ENCODE measurements around the gene CEP55. TPM values are rescaled to one million over a fixed set of nuclear protein-coding genes. Genes with fewer than 3 reads are reported as not detected.
A peak's percentile ranks its signal among the peaks of the same experiment; 100 is the strongest.
"Not testable (repeated sequence)": the region's sequence is repeated elsewhere in the genome, so short reads cannot be mapped to it uniquely, and the experiment has no call there.

The CEP55 gene
- total RNA-seq, 1 experiment from 2014 or later: 49.4 TPM

DNA sequence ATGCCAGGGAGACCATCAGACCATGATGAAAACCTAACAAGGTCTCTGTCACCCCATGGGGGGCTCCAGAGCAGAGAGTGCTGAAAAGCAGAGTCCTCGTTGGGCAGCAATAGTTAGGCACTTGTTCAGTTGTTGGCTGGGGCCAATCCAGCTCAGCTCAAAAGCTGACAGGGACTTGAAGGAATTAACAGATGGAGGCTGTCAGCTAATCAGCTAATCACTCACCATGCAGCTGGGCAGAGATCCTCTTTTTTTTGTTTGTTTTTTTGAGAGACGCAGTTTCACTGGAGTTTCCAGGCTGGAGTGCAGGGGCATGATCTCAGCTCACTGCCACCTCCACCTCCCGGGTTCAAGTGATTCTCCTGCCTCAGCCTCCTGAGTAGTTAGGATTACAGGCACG, 18.1 kb downstream of the CEP55 start:
- Histone ChIP-seq H3K9me3 (replicated peaks) (no peaks in the 10 kb centered on the region), H3K4me3 (no peak overlapping the region), H3K27ac (no peak overlapping the region), H3K36me3 (peaks cover 51% of the 10 kb centered on the region), H3K4me1 (no peaks in the 10 kb centered on the region), H3K27me3 (no peaks in the 10 kb centered on the region)
- DNase-seq: no peak

DNA sequence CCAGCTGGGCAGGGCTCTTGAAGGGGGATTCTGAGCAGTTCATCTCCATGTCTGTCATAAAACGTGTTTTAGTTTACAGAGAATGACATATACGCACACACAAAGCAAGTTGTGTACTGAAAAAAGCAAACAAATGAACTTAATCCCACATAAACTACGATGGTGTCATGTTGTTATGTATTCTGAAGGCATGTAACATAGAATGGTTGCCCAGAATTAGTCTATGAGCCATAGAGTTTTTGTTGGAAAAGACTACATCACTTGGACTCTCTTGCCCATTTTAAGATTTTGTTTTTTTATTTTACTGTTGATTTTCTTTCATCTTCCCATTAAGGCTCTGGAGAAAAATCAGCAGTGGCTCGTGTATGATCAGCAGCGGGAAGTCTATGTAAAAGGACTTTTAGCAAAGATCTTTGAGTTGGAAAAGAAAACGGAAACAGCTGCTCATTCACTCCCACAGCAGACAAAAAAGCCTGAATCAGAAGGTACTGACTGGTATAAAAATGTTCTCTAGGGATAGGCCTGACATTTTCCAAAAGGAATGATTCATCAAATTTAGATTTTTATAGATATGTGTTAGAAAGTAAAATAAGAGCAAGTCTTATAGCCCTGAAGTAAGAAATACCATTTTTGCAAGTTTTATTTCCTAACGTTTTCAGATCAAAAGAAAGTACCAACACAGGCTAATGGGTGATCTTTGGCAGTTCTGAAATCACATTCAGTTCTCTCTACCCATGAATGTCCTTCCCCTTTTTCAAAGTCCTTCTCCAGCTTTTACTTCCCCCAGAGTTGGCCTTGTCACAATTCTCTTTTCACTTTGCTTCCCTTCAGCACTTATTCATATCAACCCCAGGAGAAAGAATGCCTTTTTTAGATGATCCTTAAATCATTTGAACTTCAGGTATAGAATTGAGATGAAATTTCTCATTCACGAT, 18.9 kb downstream of the CEP55 start:
- Histone ChIP-seq H3K27ac (no peak overlapping the region), H3K36me3 (peaks cover 57% of the 10 kb centered on the region), H3K27me3 (no peaks in the 10 kb centered on the region), H3K4me1 (no peaks in the 10 kb centered on the region), H3K4me3 (no peak overlapping the region), H3K9me3 (replicated peaks) (no peaks in the 10 kb centered on the region)
- DNase-seq: no peak

DNA sequence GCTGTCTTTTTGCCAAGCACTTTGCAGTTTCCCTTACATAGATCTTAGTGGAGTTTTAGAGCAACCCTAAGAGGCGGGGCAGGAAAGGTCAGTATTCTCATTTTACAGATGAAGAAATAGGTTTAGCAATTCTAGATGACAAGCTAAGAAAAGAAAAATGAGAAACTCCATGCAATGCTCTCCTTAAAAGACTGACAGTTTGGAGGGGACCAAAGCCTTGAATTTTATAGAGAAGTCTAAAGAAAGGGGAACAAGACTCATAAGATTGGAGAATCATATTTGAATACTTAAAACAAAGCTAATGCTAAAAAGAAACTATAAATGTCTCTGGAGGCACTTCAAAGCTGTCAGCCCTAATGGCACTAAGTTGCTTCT, 19.6 kb downstream of the CEP55 start:
- Histone ChIP-seq H3K4me1 (no peaks in the 10 kb centered on the region), H3K9me3 (replicated peaks) (no peaks in the 10 kb centered on the region), H3K27ac (no peak overlapping the region), H3K27me3 (no peaks in the 10 kb centered on the region), H3K36me3 (peaks cover 64% of the 10 kb centered on the region), H3K4me3 (no peak overlapping the region)
- DNase-seq: no peak

DNA sequence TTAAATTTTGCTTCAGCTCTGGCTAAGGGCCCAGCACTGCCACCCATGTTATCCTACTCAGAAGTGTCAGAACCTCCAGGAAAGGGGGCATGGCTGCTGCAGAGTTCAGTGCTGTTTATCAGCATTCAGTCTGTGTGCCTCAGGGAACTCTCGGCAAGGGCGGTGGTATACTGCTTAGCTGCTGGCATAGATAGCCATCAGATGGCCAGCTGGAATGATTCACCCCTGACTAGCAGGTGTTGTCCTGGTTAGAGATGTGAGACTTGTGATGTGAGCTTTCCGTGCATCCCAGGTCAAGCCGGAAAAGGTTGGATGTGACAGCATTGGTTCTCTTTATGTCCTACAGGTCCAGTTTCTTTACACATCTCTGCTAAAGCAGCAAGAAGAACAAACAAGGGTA, 22.1 kb downstream of the CEP55 start:
- no peaks in the 10 kb centered on the region for H3K9me3 ChIP-seq (replicated peaks)
- no peaks in the 10 kb centered on the region for H3K4me1 ChIP-seq
- H3K4me3 ChIP-seq: no peak overlapping the region
- H3K36me3 ChIP-seq: peaks cover 75% of the 10 kb centered on the region
- H3K27ac ChIP-seq: no peak overlapping the region
- DNase-seq: no peak
- H3K27me3 ChIP-seq: no peaks in the 10 kb centered on the region

DNA sequence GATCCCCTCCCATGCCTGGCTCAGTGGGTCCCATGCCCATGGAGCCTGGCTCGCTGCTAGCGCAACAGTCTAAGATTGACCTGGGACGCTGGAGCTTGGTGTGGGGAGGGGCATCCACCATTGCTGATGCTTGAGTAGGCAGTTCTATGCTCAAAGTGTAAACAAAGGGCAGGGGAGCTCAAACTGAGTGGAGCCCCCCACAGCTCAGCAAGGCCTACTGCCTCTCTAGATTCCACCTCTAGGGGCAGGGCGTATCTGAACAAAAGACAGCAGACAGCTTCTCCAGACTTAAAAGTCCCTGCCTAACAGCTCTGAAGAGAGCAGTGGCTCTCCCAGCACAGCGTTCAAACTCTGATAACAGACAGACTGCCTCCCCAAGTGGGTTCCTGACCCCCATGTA, 38.9 kb downstream of the CEP55 start:
- DNase-seq: no peak
- Histone ChIP-seq H3K9me3 (replicated peaks) (no peaks in the 10 kb centered on the region), H3K27me3 (no peaks in the 10 kb centered on the region), H3K36me3 (no peaks in the 10 kb centered on the region), H3K4me3 (no peak overlapping the region), H3K4me1 (no peaks in the 10 kb centered on the region), H3K27ac (no peak overlapping the region)

DNA sequence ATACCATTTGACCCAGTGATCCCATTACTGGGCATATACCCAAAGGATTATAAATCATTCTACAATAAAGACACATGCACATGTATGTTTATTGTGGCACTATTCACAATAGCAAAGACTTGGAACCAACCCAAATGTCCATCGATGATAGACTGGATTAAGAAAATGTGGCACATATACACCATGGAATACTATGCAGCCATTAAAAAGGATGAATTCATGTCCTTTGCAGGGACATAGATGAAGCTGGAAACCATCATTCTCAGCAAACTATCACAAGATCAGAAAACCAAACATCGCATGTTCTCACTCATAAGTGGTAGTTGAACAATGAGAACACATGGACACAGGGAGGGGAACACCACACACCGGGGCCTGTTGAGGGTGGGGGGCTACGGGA, 44.5 kb downstream of the CEP55 start:
- not testable (repeated sequence) for H3K4me3 ChIP-seq; H3K36me3 ChIP-seq; H3K27ac ChIP-seq; H3K4me1 ChIP-seq; H3K27me3 ChIP-seq; H3K9me3 ChIP-seq (replicated peaks); DNase-seq

DNA sequence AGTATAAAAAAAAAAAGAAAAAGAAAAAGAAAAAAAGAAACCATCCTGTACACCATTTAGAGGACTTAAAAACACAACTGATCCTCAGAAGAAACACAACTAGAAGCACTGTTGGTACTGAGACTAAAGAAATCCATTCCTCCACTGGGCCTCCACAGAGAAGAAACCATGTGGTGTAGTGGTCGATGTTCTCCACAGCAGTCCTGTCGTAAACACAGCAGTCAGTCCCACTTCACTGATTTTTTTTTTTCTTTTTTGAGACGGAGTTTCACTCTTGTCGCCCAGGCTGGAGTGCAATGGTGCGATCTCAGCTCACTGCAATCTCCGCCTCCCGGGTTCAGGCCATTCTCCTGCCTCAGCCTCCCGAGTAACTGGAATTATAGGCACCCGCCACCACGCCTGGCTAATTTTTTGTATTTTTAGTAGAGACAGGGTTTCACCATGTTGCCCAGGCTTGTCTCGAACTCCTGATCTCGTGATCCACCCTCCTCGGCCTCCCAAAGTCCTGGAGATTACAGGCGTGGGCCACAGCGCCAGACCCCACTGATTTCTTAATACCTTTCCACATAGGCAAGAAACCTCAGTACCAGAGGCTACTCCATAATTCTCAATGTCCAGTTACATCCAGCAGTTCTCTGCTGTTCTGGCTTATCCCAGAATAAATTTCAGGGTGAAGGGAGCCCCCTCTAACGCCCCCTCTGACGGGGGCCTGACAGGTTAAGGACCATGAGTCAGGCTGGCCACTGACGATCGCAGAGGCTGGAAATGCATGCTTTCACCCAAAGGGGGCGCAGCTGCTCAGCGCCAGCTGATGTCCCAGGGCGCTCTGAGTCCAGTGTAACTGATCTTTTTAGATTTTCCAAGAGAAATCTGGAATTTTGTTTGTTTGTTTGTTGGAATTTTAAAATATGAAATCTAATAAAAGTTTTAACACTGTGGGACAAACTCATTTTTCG, 45.3 kb downstream of the CEP55 start:
- Histone ChIP-seq H3K4me1 (no peaks in the 10 kb centered on the region), H3K4me3 (peak overlapping the region; percentile 41), H3K27me3 (no peaks in the 10 kb centered on the region), H3K9me3 (replicated peaks) (no peaks in the 10 kb centered on the region), H3K27ac (peak overlapping the region; percentile 80), H3K36me3 (no peaks in the 10 kb centered on the region)
- DNase-seq: peak; percentile 65 to 86

DNA sequence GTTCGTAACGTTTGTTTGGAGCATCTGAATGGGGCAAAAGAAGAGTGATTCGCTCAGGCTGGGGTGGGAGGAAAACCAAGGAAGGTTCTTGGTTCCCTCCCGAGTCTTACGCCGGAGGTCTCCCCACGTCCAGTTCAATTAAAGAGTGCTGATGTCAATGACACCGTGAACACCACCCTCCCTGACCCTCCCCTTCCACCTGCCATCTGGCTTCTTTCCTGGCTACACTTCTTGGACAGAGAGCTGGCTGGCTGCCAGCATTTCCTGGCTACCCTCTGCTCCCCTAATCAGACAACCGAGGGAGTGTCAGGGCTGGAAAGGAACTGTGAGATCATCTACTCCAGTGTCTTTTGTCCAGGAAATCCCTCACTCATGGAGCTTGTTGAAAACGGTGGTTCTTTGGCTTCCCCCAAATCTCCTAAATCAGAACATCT, 46.0 kb downstream of the CEP55 start:
- no peaks in the 10 kb centered on the region for H3K9me3 ChIP-seq (replicated peaks)
- peak overlapping the region; percentile 41 for H3K4me3 ChIP-seq
- DNase-seq: peak; percentile 94 to 97
- no peaks in the 10 kb centered on the region for H3K36me3 ChIP-seq
- H3K4me1 ChIP-seq: no peaks in the 10 kb centered on the region
- peak overlapping the region; percentile 80 for H3K27ac ChIP-seq
- no peaks in the 10 kb centered on the region for H3K27me3 ChIP-seq

DNA sequence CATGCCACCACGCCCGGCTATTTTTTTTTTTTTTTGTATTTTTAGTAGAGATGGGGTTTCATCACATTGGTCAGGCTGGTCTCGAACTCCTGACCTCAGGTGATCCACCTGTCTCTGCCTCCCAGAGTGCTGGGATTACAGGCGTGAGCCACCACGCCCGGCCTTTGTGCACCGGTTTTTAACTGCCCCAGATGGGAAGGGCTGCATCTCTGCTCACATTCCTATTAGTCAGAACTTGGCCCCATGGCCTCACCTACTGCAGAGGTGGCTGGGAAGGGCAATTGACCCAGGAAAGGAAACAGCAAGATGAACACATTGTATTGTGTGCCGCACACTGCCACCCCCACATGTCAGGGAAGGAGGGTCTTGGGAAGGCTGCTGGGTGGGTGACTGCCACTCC, 50.6 kb downstream of the CEP55 start:
- not testable (repeated sequence) for H3K4me1 ChIP-seq; H3K4me3 ChIP-seq; H3K36me3 ChIP-seq; H3K27ac ChIP-seq; DNase-seq; H3K27me3 ChIP-seq; H3K9me3 ChIP-seq (replicated peaks)

DNA sequence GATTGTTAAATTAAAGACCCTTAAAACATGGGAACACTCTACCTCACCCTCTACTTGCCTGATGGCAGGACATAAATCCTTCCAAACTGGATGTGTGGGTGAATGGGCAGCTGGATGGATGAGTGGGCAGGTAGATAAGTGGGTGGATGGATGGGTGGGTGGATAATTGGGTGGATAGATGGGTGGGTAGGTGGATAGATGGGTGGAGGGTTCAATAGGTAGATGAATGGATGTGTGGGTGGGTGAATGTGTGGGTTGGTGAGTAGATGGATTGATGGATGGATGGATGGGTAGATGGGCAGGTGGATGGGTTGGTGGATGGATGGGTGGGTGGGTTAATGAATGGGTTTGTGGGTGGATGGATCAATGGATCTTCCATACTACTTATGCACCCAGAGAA, 51.1 kb downstream of the CEP55 start:
- Histone ChIP-seq H3K4me1 (no peaks in the 10 kb centered on the region), H3K4me3 (no peak overlapping the region), H3K9me3 (replicated peaks) (no peaks in the 10 kb centered on the region), H3K27ac (no peak overlapping the region), H3K36me3 (no peaks in the 10 kb centered on the region), H3K27me3 (no peaks in the 10 kb centered on the region)
- DNase-seq: no peak

DNA sequence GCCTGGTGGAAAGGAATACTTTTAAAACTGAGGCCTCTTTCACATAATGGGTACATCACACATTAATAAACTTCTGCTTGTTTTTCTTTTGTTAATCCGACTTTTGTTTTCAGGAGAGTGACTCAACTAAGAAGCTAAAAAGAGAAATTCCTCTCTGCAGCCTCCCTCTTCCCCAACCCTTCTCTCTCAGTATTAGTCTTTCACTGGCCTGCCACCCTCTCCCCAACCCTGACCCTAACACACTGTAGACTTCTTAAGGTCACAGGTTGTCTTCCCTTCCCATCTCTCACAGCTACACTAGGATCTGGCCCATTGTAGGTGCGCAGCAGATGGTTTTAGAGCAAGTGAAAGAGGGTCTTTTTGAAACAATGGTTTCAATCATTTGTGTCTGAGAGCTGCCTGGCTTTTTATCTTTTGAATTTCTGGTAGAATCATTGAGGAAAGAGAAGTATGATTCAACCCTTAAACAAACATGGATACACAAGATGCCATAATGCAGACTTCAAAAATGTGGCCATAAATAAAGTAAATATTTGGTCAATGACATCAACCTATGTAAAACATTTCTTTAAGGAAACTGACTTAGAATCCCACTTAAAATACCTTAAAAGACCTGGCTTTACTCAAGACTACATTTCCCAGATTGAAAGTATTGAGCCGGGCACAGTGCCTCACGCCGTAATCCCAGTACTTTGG, 52.1 kb downstream of the CEP55 start:
- H3K27me3 ChIP-seq: no peaks in the 10 kb centered on the region
- no peaks in the 10 kb centered on the region for H3K4me1 ChIP-seq
- H3K4me3 ChIP-seq: no peak overlapping the region
- no peaks in the 10 kb centered on the region for H3K9me3 ChIP-seq (replicated peaks)
- no peak for DNase-seq
- H3K27ac ChIP-seq: no peak overlapping the region
- no peaks in the 10 kb centered on the region for H3K36me3 ChIP-seq

DNA sequence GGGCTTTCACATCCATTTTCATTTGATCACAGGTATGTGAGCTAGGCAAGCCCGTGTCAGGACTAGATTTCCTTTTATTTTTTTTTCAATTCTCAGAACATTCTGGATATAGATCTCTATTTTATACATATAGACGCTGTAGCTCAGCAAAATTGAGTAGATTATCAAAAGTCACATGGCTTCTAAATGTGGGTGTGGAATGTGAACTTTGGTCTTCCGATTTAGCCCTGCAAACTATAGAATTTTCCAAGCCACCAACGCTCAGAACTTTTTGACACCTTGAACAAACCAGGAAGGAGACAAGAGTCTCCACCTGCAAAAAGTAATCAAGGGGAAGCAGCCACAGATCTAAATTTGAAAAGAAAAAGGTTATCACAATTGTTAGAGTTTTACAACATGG, 54.2 kb downstream of the CEP55 start:
- Histone ChIP-seq H3K4me3 (no peak overlapping the region), H3K4me1 (no peaks in the 10 kb centered on the region), H3K36me3 (no peaks in the 10 kb centered on the region), H3K27me3 (no peaks in the 10 kb centered on the region), H3K27ac (no peak overlapping the region), H3K9me3 (replicated peaks) (no peaks in the 10 kb centered on the region)
- DNase-seq: no peak

DNA sequence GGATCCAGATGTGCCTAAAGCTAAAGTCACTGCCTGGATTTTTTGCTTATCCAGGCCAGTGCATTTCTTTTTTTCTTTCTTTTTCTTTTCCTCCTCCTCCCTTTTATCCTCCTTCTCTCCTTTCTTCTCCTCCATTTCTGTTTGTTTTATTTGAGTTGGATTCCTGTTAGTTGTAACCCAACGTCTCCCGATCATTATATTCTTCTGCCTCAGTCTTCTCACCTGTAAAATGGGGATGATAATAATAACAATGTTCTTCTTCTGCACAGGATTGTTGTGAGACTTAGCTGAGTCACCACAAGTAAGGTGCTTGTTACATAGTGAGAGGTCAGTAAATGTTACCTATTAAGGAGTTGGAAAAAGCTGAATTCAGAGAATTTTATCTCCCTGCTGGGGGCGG, 56.4 kb downstream of the CEP55 start:
- H3K4me1 ChIP-seq: no peaks in the 10 kb centered on the region
- H3K27ac ChIP-seq: no peak overlapping the region
- no peaks in the 10 kb centered on the region for H3K27me3 ChIP-seq
- no peaks in the 10 kb centered on the region for H3K9me3 ChIP-seq (replicated peaks)
- DNase-seq: no peak
- no peak overlapping the region for H3K4me3 ChIP-seq
- no peaks in the 10 kb centered on the region for H3K36me3 ChIP-seq

DNA sequence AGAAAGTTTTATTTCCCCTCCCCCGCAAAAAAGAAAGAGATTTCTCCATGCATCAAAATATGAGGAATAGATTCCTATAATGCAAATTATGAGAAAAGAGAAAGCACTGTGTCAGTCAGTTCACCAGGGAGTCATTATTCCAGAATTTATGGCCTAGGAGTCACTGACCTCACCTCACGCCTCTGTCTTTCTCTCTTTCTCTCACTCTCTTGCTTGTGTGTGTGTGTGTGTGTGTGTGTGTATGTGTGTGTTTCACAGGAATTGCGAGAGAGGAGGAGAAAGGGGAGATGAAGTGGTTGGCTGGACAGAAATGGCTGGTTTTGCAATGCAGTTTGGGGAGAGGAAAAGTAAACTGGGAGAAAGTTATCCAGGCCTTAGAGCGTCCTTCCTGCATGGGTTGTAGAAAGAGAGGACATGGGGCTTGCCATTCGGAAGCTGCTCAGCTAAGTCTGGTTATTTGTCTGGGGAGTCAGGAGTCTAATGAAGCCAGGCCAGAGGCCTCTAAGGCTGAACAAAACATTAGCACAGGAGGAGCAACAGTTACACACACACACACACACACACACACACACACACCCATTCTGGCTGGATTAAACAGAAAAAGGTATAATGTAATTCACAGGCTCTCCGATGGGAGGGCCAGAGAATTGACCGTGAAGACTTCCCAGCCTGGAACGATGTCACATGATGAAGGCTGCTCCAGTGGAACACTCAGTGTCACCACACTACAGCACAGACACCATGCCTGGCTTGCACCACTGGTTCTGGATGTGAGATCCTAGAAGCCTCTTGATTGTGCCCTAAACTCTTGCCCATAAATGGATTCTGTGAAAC, 57.3 kb downstream of the CEP55 start:
- H3K4me3 ChIP-seq: no peak overlapping the region
- H3K36me3 ChIP-seq: no peaks in the 10 kb centered on the region
- H3K4me1 ChIP-seq: no peaks in the 10 kb centered on the region
- H3K27ac ChIP-seq: no peak overlapping the region
- no peak for DNase-seq
- no peaks in the 10 kb centered on the region for H3K9me3 ChIP-seq (replicated peaks)
- H3K27me3 ChIP-seq: no peaks in the 10 kb centered on the region
